Right kidney (tissue), 9 donors: ENCODE results near the gene PSEN1.

ENCODE experiments used
- DNase-seq: peaks from one replicate; pipeline ENCODE4 v3.0.0-alpha.2; 2016
- long read RNA-seq, 8 donors: transcript quantifications; one replicate each; lab custom pipeline, GENCODE V29; 2026

The PSEN1 gene
- long read RNA-seq, donor 1, full-length matches to known transcripts = 11 of 11 reads
- long read RNA-seq, donor 1, partial matches to known transcripts = 0 of 11 reads
- long read RNA-seq, donor 1, other reads (novel, unspliced or antisense) = 0 of 11 reads
- long read RNA-seq, donor 2, full-length matches to known transcripts = 9 of 9 reads
- long read RNA-seq, donor 2, partial matches to known transcripts = 0 of 9 reads
- long read RNA-seq, donor 2, other reads (novel, unspliced or antisense) = 0 of 9 reads
- long read RNA-seq, donor 3, full-length matches to known transcripts = 4 of 4 reads
- long read RNA-seq, donor 3, partial matches to known transcripts = 0 of 4 reads
- long read RNA-seq, donor 3, other reads (novel, unspliced or antisense) = 0 of 4 reads
- long read RNA-seq, donor 4, full-length matches to known transcripts = 14 of 29 reads
- long read RNA-seq, donor 4, partial matches to known transcripts = 15 of 29 reads
- long read RNA-seq, donor 4, other reads (novel, unspliced or antisense) = 0 of 29 reads
- long read RNA-seq, donor 5, full-length matches to known transcripts = 15 of 15 reads
- long read RNA-seq, donor 5, partial matches to known transcripts = 0 of 15 reads
- long read RNA-seq, donor 5, other reads (novel, unspliced or antisense) = 0 of 15 reads
- long read RNA-seq, donor 6, full-length matches to known transcripts = 8 of 8 reads
- long read RNA-seq, donor 6, partial matches to known transcripts = 0 of 8 reads
- long read RNA-seq, donor 6, other reads (novel, unspliced or antisense) = 0 of 8 reads
- long read RNA-seq, donor 7 = 0 reads
- long read RNA-seq, donor 8, full-length matches to known transcripts = 15 of 15 reads
- long read RNA-seq, donor 8, partial matches to known transcripts = 0 of 15 reads
- long read RNA-seq, donor 8, other reads (novel, unspliced or antisense) = 0 of 15 reads

DNA sequence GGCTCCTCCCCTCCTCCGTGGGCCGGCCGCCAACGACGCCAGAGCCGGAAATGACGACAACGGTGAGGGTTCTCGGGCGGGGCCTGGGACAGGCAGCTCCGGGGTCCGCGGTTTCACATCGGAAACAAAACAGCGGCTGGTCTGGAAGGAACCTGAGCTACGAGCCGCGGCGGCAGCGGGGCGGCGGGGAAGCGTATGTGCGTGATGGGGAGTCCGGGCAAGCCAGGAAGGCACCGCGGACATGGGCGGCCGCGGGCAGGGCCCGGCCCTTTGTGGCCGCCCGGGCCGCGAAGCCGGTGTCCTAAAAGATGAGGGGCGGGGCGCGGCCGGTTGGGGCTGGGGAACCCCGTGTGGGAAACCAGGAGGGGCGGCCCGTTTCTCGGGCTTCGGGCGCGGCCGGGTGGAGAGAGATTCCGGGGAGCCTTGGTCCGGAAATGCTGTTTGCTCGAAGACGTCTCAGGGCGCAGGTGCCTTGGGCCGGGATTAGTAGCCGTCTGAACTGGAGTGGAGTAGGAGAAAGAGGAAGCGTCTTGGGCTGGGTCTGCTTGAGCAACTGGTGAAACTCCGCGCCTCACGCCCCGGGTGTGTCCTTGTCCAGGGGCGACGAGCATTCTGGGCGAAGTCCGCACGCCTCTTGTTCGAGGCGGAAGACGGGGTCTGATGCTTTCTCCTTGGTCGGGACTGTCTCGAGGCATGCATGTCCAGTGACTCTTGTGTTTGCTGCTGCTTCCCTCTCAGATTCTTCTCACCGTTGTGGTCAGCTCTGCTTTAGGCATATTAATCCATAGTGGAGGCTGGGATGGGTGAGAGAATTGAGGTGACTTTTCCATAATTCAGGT is at the start of gene PSEN1:
Gene PSEN1, plus strand, starts transcription at position 121 of the 839 bp plus-strand sequence. CDS start 11,513 bp downstream, outside the sequence.
- peak; percentile 96 for DNase-seq

DNA sequence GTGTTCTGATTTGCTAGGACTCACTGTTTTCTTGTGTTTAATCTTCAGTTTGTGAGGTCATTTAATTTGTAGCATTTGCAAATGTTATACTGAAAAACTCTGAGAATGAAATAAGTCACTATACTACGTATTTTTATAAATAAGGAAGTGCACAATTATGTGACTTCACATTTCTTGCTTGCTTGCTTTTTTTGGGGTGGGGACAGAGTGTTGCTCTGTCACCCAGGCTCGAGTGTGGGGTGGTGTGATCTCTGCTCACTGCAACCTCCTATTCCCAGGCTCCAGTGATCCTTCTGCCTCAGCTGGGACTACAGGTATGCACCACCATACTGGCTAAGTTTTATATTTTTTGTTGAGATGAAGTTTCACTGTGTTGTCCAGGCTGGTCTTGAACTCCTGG is 45.3 kb upstream of the PSEN1 start:
- no peak for DNase-seq

GRCh38 chr14:73097421-73097820 is 38.9 kb upstream of the PSEN1 start:
- no peak for DNase-seq

DNA sequence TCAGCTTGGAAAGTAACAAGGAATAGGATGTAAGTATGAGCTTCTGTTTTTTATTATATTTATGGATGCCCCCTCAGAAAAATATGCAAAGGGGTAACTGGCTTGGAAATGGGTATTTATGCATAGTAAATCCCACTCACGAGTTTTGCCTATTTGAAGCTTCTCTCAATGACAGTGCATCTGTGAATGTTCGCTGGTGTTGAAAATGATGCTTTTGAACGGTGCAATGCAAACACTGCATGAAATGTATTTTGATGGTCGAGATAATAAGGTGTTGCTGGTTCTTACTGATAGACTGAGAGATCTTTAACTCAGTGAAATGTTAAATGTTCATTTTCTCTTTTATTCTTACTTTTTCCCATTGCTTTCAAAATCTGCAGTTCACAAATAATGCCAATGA is 36.0 kb upstream of the PSEN1 start:
- DNase-seq = no peak

DNA sequence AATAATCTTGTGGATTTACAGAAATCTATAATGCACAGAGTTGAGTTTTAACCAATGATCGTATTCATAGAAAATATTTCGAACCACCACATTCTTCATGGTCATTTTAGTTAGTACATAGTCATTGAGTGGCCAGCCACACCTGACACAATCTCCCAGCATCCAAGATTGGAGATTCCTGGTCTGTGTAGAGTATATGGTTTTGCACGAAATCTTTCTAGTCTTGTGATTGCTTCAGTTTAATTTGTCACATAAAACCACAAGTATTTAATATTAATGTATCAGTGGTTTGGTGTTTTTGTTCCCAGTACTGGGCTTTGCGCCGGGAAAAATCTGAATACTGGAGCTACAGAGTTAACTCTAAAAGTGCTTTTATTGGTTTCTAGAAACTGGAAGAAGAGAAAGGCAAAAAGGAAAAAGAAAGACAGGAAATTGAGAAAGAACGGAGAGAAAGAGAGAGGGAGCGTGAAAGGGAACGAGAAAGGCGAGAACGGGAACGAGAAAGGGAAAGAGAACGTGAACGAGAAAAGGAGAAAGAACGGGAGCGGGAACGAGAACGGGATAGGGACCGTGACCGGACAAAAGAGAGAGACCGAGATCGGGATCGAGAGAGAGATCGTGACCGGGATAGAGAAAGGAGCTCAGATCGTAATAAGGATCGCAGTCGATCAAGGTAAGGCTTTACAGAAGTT is 33.4 kb upstream of the PSEN1 start:
- DNase-seq = no peak

DNA sequence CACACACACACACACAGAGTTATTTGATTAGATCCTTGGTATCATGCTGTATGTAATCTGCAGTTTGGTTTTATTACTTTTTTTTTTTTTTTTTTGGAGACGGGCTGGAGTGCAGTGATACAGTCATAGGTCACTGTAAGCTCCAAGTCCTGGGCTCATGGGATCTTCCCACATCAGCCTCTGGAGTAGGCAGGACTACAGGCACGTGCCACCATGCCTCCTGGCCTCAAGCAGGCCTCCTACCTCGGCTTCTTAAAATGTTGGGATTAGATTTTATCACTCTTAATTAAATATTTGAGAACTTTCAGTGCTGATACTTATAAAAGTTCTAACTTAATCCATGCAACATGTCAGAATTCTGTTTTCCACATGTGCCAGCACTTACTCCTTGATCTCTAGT is 31.3 kb upstream of the PSEN1 start:
- DNase-seq = no peak

- no peak for DNase-seq
Measured at GRCh38 chr14:73105727-73106126, 30.6 kb upstream of the PSEN1 start.

DNA sequence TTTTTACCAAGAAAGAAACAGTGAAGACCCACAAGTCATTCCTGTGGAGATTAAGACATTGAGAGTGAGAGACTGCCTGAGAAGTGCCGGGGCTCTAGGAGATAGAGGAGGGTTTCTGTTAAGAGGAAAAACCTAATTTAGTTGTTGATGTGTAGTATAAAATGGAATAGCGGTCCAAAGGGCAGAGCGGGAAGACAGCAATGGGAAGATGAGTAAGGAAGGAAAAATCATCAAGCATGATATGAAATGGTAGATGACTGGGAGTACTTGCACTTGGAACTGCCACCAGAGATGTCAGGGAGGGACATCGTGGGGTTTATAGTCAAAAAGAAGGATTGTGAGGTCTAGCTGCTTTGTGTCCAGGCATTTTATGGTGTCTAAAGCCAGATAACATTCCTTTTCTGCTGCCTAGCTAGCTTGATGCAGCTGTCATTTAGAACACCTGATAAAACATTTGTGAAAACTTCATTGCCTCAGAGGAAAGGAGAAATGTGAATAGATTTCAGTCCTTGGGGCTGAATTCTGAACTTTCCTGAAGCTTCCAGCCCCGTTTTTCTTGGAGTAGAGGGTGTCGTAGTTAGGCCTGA is 20.1 kb upstream of the PSEN1 start:
- no peak for DNase-seq

DNA sequence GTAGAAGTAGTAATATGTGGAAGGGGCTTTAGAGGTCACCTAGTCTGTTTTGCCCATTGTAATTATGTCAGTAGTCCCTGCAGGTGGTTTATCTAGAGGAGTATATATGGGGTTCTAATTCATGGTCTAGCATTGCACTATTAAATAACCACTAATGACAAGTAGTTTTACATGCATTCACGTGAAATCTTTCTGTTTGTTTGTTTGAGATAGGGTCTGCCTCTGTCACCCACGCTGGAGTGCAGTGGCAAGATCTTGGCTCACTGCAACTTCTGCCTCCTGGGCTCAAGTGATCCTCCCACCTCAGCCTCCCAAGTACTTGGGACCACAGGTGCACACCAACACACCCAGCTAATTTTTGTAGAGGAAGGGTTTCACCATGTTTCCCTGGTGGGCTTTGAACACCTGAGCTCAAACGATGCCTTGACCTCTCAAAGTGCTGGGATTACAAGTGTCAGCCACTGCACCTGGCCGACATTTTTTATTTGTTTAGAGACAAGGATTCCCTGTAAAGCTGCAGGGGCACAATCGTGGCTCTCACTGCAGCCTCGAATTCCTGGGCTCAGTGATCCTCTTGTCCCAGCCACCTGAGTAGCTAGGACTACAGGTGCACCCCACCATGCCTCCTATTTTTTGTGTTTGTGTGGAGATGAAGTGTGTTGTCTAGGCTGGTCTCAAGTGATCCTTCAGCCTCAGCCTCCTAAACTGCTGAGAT is 12.0 kb upstream of the PSEN1 start:
- no peak for DNase-seq

- no peak for DNase-seq
Measured at GRCh38 chr14:73125169-73125588, 11.1 kb upstream of the PSEN1 start.

GRCh38 chr14:73125746-73126145 is 10.6 kb upstream of the PSEN1 start:
- no peak for DNase-seq

DNA sequence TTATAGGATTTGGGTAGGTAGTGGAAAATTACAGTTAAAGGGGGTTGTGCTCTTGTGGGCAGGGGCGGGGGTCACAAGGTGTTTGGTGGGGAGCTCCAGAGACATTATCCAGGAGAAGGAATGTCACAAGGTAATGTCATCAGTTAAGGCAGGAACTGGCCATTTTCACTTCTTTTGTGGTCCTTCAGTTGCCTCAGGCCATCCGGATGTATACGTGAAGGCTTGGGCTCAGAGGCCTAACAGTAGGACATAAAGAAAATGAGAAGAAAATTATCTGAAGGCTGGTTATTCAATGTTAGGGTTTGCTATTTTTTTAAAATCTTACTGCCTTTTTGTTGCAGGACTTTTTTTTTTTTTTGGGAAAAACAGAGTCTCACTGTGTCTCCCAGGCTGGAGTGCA is 2.5 kb upstream of the PSEN1 start:
- DNase-seq = no peak

- DNase-seq = no peak
Measured at GRCh38 chr14:73136085-73136386, 271 bp upstream of the PSEN1 start.

GRCh38 chr14:73140811-73141323 is 4.6 kb downstream of the PSEN1 start:
- no peak for DNase-seq

GRCh38 chr14:73142216-73142615 is 5.9 kb downstream of the PSEN1 start:
- no peak for DNase-seq

- DNase-seq = no peak
Measured at GRCh38 chr14:73143003-73143402, 6.7 kb downstream of the PSEN1 start.

- DNase-seq = no peak
Measured at GRCh38 chr14:73143617-73144016, 7.3 kb downstream of the PSEN1 start.

- no peak for DNase-seq
Measured at GRCh38 chr14:73145371-73145770, 9.1 kb downstream of the PSEN1 start.

GRCh38 chr14:73146111-73146510 is 9.8 kb downstream of the PSEN1 start:
- no peak for DNase-seq

DNA sequence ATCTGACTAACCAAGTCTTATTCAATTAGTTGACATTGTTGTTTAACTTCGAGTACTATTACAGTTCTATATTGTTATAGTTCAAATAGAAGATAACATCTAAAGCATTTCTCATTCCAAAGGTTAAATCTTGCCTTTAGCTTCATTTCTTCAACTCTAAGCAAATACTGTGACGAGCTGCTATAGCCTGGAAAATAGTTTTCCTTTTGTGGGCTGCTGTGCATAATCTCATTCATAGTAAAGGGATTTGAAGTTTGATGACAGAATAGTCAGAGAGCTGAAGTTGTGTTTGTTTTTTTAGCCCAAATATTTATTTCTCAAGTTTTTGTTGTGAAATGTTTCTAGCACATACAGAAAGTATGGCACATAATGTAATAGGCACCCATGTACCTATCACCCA is 13.4 kb downstream of the PSEN1 start:
- DNase-seq = no peak

DNA sequence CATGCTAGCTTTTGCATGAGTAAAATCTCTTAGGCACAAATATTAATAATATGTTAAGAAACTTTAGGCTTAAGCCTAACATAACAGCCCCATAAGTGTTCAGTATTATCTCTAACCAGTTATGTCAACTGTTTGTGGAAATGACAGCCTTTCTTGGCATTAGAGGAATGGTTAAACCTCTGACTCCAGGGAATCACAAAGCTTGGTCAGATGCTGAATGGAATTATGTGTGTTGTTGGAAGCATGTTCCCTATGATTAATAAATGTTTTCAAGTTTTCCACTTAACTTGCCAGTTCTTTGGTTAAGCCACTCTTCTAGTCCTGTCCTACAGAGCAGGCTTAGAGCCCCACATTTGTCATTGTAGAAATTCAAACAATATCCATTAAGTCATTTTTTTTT is 17.0 kb downstream of the PSEN1 start:
- DNase-seq = no peak
